Omental fat pad (tissue), 4 donors: ENCODE data around the gene TCHP. TPM values are rescaled to one million over a fixed set of nuclear protein-coding genes. Genes with fewer than 3 reads are reported as not detected.
"Not testable (repeated sequence)": the region's sequence is repeated elsewhere in the genome, so short reads cannot be mapped to it uniquely, and the experiment has no call there.

Experiments used
- ATAC-seq: fragments of 150-250 bp; one replicate; pipeline ENCODE4 v1.9.1; 2016; ENCODE audit warnings: mild to moderate bottlenecking, moderate library complexity; ENCODE audit not compliant: low FRiP score
- DNase-seq: peaks from one replicate; pipeline ENCODE4 v3.0.0-alpha.2; 2019; ENCODE audit warnings: low spot score
- total RNA-seq, 4 donors: library from RNA; depleted of rRNA; stranded (reverse); fragments of >200 nt; gene quantifications; one replicate each; pipeline ENCODE4 v1.1.0, GENCODE V29; 2016
- TF ChIP-seq, protein P1 (sequence below), 3 donors: fragments of 450-650 bp; IDR thresholded peaks; one replicate each; pipeline ENCODE4 v1.5.1; 2016 to 2017; ENCODE audit warnings: antibody characterized with exemption in 3 of 3, mild to moderate bottlenecking in 3 of 3, moderate library complexity in 2 of 3

Gene TCHP
- total RNA-seq, 4 donors from 2014 or later: 7.0 to 30.1 (median 12.1) TPM

DNA sequence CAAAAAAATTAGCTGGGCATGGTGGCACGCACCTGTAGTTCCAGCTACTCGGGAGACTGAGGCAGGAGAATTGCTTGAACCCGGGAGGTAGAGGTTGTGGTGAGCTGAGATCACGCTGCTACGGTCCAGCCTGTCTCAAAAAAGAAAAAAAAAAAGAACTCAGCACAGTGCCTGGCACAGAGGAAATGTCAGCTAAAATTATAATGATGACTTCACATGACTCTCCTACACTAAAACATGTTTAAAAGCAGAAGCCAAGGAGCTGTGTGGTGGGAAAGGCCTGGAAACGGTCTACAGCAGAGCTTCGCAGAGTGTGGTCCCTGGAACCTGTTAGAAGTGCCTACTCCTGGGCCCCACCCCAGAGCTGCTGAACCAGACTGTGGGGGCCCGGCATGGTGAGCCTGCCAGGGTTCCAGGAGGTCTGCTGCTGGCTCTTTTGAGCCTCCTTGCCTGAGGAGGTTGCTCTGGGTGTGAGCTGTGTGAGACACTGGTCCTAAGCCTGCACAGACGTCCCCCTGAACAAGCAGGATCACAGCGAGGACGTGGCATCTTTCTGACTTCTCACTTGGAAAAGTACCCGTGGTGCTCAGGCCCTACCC, 28.1 kb downstream of the TCHP start:
- DNase-seq (no peak), ATAC-seq (no peak)
- TF ChIP-seq, protein P1, sequence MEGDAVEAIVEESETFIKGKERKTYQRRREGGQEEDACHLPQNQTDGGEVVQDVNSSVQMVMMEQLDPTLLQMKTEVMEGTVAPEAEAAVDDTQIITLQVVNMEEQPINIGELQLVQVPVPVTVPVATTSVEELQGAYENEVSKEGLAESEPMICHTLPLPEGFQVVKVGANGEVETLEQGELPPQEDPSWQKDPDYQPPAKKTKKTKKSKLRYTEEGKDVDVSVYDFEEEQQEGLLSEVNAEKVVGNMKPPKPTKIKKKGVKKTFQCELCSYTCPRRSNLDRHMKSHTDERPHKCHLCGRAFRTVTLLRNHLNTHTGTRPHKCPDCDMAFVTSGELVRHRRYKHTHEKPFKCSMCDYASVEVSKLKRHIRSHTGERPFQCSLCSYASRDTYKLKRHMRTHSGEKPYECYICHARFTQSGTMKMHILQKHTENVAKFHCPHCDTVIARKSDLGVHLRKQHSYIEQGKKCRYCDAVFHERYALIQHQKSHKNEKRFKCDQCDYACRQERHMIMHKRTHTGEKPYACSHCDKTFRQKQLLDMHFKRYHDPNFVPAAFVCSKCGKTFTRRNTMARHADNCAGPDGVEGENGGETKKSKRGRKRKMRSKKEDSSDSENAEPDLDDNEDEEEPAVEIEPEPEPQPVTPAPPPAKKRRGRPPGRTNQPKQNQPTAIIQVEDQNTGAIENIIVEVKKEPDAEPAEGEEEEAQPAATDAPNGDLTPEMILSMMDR (IDR thresholded peaks at IDR 0.05): no peak

DNA sequence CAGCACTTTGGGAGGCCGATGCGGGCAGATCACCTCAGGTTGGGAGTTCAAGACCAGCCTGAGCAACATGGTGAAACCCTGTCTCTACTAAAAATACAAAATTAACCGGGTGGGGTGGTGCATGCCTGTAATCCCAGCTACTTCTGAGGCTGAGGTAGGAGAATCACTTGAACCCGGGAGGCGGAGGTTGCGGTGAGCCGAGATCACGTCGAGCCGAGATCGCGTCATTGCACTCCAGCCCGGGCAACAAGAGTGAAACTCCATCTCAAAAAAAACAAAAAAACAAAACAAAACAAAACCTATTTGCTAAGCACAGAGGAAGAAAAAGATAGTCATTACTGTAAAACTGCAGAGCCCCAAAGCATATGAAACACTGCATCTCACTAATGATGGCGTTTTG, 29.3 kb downstream of the TCHP start:
- DNase-seq, ATAC-seq: not testable (repeated sequence)

DNA sequence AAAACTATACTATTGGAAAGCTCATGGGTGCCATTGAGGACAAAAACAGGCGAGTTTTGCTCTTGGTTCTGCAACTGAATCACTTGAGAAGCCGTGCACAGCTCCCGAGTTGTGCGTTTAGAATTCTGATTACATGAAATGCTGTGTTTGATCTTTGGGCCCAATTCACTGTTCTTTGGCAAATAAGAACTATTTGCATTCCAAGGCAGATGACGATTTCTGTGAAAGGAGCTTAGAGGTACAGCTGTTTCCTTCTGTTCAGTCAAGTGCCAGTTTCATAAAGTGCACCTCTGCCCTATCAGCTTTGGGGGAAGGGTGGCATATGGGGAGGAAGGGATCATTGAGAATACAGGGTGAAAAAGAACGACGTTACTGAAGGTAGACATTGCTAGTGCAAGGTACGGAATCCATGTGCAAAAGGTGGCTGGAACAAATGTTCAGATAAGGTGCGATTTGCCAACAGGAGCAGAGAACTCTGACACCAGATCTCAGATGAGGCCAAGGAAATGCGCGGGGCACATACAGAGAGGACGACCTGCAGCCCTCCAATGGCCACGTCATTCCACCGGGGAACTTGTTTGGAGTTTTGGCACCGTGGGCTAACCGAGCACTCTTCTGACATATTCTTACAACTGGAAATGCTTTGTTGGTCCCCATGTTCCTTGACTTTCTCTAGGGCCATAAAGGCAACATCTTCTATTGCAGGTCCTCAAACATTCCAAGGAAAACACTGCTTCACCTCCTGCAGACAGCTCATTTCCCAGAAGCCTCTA, 30.1 kb downstream of the TCHP start:
- ATAC-seq: no peak
- no peak for DNase-seq
- TF ChIP-seq, protein P1 (IDR thresholded peaks at IDR 0.05): no peak

DNA sequence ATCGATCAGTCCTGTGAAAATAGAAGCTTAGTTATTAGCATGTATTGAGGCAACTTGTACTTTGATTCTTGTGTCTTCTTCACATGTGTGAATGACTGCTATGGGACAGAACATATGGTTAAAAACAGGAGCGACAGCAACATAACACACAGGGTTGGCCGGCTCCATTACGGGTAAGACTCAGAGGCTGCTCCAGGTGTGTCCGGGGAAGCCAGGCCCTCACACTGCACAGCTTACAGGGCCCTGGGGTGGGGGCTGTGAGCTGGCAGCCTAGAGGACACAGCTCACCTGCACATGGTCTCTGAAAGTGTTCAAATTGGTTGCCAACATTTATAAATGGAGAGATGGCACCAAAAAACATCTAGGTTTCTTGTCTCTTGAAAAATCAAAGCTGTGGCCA, 31.1 kb downstream of the TCHP start:
- no peak for DNase-seq
- ATAC-seq: no peak
- TF ChIP-seq, protein P1 (IDR thresholded peaks at IDR 0.05): no peak

DNA sequence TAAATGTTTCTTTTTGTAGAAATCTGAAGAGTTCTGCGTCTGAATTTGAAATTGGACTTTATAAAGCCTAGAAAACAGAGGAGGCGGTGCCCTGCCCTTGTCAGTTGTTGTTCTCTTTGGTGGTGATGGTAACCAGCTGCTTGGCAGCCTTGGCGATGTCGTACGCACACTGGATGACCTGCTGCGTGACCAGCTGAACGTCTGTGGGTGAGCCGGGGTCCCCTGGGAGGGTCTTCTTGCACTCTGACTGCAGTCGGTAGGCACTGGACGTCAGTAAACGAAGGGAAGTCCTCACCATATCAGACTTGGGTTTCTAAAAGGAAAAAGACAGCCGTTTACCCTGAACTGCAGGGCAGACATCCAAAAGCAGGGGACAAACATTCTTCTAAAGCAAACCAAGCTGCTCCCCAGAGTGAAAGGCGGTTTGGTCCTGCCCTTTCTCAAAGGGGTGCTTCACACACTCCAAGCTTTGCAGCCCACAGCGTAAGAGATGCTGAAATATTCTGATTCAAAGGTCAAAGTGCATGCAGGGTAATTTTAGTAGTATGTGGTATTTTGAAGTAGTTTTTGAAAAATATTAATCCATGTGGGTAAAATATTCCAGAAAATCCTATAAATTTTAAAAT, 32.9 kb downstream of the TCHP start:
- no peak for DNase-seq
- TF ChIP-seq, protein P1 (IDR thresholded peaks at IDR 0.05): no peak
- no peak for ATAC-seq

DNA sequence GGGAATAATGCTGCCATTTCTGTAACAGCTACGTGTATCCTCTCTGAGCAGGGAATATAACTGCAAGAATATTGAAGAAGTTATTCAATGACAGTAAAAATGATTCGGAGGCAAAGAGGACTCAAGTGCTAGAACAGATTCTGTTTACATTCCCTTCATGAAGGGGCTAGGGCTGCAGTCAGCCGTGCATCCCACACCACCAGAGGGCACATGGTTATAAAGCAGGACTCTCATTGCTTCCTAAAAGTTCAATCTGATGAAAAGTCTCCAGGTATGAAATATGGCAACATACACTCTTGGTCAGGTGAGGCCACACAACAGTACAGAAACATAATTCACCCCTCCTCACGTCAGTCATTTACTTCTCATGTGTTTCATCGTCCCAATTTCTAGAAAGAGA, 34.0 kb downstream of the TCHP start:
- TF ChIP-seq, protein P1 (IDR thresholded peaks at IDR 0.05): no peak
- no peak for DNase-seq
- no peak for ATAC-seq

DNA sequence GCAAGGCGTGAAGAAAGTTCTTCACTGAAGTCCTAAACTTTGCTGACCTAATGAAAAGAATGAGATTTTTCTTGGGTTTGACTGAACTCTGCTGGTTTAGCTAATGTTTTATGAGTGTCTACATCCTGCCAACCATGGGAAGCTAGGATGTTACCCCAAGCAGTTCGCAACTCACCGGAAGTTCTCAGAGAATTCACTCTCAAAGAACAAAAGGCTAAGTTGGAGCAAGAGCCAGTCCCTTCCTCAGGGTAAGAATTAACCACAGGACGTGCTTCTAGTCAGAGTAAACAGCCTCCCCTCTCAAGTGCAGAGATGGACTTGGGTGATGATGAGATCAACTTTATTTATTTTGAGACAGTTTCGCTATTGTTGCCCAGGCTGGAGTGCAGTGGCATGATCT, 37.3 kb downstream of the TCHP start:
- DNase-seq (no peak), ATAC-seq (no peak)
- TF ChIP-seq, protein P1 (IDR thresholded peaks at IDR 0.05): no peak
